HG03439 (cell line): ENCODE measurements around the gene EPHA3.
A peak's percentile ranks its signal among the peaks of the same experiment; 100 is the strongest.

ENCODE experiments used
- ATAC-seq: cut with Tn5 transposase; IDR thresholded peaks from one replicate; pipeline ENCODE4 v1.9.1; 2021; ENCODE audit warnings: mild to moderate bottlenecking, moderate library complexity; ENCODE audit not compliant: unreplicated experiment

EPHA3 gene

GRCh38 chr3:89144080-89144479, 36.7 kb downstream of the EPHA3 start:
- no peak for ATAC-seq

GRCh38 chr3:89145995-89146394, 38.6 kb downstream of the EPHA3 start:
- ATAC-seq = no peak

GRCh38 chr3:89154416-89154815, 47.0 kb downstream of the EPHA3 start:
- ATAC-seq = no peak

GRCh38 chr3:89155811-89156210, 48.4 kb downstream of the EPHA3 start:
- no peak for ATAC-seq

GRCh38 chr3:89157575-89157974, 50.2 kb downstream of the EPHA3 start:
- ATAC-seq = no peak

- ATAC-seq = no peak
Observed at GRCh38 chr3:89159605-89160004, 52.2 kb downstream of the EPHA3 start.

- ATAC-seq = no peak
Observed at GRCh38 chr3:89164774-89165173, 57.4 kb downstream of the EPHA3 start.

GRCh38 chr3:89165636-89166263, 58.3 kb downstream of the EPHA3 start:
- ATAC-seq = no peak

GRCh38 chr3:89171687-89172545, 64.5 kb downstream of the EPHA3 start:
- no peak for ATAC-seq

- ATAC-seq = no peak
Observed at GRCh38 chr3:89173546-89173945, 66.1 kb downstream of the EPHA3 start.

GRCh38 chr3:89179355-89180001, 72.1 kb downstream of the EPHA3 start:
- peak; percentile 84 for ATAC-seq

GRCh38 chr3:89180334-89180733, 72.9 kb downstream of the EPHA3 start:
- no peak for ATAC-seq

GRCh38 chr3:89182056-89182455, 74.6 kb downstream of the EPHA3 start:
- no peak for ATAC-seq

GRCh38 chr3:89184151-89184995, 77.0 kb downstream of the EPHA3 start:
- ATAC-seq = no peak

- no peak for ATAC-seq
Observed at GRCh38 chr3:89186456-89186855, 79.0 kb downstream of the EPHA3 start.

- no peak for ATAC-seq
Observed at GRCh38 chr3:89198591-89198990, 91.2 kb downstream of the EPHA3 start.

GRCh38 chr3:89212619-89213018, 105.2 kb downstream of the EPHA3 start:
- no peak for ATAC-seq

GRCh38 chr3:89216016-89216739, 108.8 kb downstream of the EPHA3 start:
- ATAC-seq = no peak

GRCh38 chr3:89217148-89217685, 109.8 kb downstream of the EPHA3 start:
- no peak for ATAC-seq

GRCh38 chr3:89221924-89222323, 114.5 kb downstream of the EPHA3 start:
- no peak for ATAC-seq
